ENCODE results near the gene VPS37B.
A peak's percentile ranks its signal among the peaks of the same experiment; 100 is the strongest.

The VPS37B gene

DNA sequence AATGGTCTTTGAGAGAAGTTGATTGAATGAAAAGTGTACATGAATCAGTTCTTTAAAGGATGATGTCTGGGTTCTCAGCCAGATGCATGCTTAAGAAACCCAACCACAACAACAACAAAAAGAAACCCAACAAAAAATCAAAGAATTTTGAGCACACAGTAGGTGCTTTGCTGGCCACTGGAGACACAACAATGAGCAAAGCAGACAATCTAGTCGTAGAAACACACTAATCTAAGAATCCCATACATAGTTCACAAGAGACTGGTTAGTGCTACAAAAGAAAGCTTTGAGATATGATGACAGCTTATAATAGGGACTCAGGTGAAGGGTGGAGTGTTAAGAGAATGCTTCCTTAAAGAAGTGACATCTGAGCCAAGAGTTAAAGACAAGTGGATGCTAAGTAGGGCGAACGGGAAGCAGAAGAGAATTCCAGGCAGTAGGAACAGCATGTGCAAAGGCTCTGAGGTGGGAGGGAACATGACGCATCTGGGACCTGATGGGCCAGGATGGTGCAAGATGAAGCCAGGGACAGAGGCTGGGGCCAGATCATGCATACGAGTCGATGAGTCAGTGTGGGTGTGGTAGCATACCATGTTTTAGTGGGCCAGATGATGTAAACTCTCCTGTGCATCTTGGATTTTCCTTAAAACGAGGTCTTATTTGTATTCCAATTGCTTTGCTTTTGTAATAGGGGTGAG, 65.3 kb downstream of the VPS37B start:
- Histone ChIP-seq H3K36me3 (ENCODE audit: insufficient read depth, low read length) (no peaks in the 10 kb centered on the region), H3K9me2 (ENCODE audit: low read depth, low read length) (no peaks in the 10 kb centered on the region), H3K9me3 (ENCODE audit: low read length) (no peaks in the 10 kb centered on the region), H2AFZ (ENCODE audit: low read length) (no peak overlapping the region), H3K4me1 (ENCODE audit: insufficient read depth, low read length, severe bottlenecking) (peaks cover 16% of the 10 kb centered on the region), H4K20me1 (ENCODE audit: insufficient read depth, low read length) (no peaks in the 10 kb centered on the region), H3K4me3 (ENCODE audit: low read depth, low read length, poor library complexity, severe bottlenecking) (no peak overlapping the region), H3F3A (ENCODE audit: insufficient read depth, low read length) (no peaks in the 10 kb centered on the region), H3K27me3 (ENCODE audit: insufficient read depth, low read length) (no peaks in the 10 kb centered on the region), H3K79me2 (ENCODE audit: insufficient read depth, low read length) (no peaks in the 10 kb centered on the region), H3K4me2 (ENCODE audit: low read length) (no peak overlapping the region), H3K9ac (ENCODE audit: low read length) (no peak overlapping the region), H3K27ac (ENCODE audit: low read depth, low read length, poor library complexity, severe bottlenecking) (no peak overlapping the region)
- no peak for TF ChIP-seq EZH2 (IDR thresholded peaks at IDR 0.05; ENCODE audit: borderline replicate concordance, low read length)
- TF ChIP-seq, protein P1, sequence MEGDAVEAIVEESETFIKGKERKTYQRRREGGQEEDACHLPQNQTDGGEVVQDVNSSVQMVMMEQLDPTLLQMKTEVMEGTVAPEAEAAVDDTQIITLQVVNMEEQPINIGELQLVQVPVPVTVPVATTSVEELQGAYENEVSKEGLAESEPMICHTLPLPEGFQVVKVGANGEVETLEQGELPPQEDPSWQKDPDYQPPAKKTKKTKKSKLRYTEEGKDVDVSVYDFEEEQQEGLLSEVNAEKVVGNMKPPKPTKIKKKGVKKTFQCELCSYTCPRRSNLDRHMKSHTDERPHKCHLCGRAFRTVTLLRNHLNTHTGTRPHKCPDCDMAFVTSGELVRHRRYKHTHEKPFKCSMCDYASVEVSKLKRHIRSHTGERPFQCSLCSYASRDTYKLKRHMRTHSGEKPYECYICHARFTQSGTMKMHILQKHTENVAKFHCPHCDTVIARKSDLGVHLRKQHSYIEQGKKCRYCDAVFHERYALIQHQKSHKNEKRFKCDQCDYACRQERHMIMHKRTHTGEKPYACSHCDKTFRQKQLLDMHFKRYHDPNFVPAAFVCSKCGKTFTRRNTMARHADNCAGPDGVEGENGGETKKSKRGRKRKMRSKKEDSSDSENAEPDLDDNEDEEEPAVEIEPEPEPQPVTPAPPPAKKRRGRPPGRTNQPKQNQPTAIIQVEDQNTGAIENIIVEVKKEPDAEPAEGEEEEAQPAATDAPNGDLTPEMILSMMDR (IDR thresholded peaks at IDR 0.05; ENCODE audit: low read length), result no peak

DNA sequence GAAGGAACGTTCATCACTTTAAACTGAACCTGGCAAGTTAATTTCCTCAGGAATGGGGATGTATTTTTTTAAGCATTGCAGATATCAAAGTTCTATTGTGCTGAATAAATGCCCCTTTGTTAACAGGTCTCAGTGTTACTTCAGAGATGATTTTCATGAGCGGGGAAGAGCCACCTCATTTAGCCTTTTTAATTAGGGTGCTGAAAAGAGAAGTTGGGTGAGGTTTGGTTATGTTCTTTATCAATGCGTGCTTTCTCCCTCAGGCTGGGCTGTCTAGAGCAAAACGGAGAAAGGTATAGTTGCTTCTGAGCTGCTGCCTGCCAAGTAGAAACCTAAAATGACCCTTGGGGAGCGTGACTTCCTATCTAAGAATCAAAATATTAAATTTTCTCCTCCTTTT, 68.7 kb downstream of the VPS37B start:
- no peaks in the 10 kb centered on the region for H3K9me2 ChIP-seq (ENCODE audit: low read depth, low read length)
- H3K27me3 ChIP-seq (ENCODE audit: insufficient read depth, low read length), result no peaks in the 10 kb centered on the region
- TF ChIP-seq, protein P1 (IDR thresholded peaks at IDR 0.05; ENCODE audit: low read length), result no peak
- no peak for TF ChIP-seq EZH2 (IDR thresholded peaks at IDR 0.05; ENCODE audit: borderline replicate concordance, low read length)
- peaks cover 17% of the 10 kb centered on the region for H3K4me1 ChIP-seq (ENCODE audit: insufficient read depth, low read length, severe bottlenecking)
- no peaks in the 10 kb centered on the region for H3K9me3 ChIP-seq (ENCODE audit: low read length)
- no peaks in the 10 kb centered on the region for H3F3A ChIP-seq (ENCODE audit: insufficient read depth, low read length)
- H3K36me3 ChIP-seq (ENCODE audit: insufficient read depth, low read length), result no peaks in the 10 kb centered on the region
- H2AFZ ChIP-seq (ENCODE audit: low read length), result no peak overlapping the region
- no peaks in the 10 kb centered on the region for H3K79me2 ChIP-seq (ENCODE audit: insufficient read depth, low read length)
- H3K4me2 ChIP-seq (ENCODE audit: low read length), result no peak overlapping the region
- no peak overlapping the region for H3K9ac ChIP-seq (ENCODE audit: low read length)
- no peak overlapping the region for H3K27ac ChIP-seq (ENCODE audit: low read depth, low read length, poor library complexity, severe bottlenecking)
- H3K4me3 ChIP-seq (ENCODE audit: low read depth, low read length, poor library complexity, severe bottlenecking), result no peak overlapping the region
- H4K20me1 ChIP-seq (ENCODE audit: insufficient read depth, low read length), result no peaks in the 10 kb centered on the region

DNA sequence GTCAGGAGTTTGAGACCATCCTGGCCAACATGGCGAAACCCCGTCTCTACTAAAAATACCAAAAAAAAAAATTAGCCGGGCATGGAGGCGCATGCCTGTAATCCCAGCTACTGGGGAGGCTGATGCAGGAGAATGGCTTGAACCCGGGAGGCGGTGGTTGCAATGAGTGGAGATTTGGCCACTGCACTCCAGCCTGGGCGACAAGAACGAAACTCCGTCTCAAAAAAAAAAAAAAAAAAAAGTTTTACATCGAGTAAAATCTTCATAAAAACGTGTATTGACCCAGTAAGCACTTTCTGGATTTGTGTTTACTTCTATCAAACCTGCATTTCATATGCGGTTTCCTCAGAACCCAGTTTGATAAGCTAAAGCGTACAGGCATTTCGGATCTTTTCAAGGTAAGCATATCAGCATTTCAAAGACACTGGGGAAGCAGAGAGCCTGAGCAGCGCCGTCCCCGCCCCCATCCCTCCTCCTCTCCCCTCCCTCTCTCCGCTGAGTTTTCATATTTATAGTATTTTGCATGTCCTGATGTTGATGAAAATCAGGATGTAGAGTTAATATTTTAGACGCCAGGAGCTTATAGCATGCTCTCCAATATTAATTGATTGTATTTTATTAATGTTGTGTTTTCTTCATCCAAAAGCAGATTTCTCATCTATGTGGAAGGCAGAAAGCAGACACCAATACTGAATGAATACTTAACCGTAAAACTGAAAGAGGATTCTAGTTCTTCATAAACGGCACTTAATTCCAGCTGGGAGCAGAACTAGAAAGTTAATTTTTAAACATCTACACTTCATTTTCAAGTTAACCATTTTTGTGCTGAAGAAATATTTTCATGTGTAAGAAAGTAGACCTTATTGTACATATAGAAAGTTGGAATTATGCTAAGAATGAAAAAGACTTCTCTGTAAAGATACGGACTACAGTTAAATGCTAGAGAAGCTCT, 69.9 kb downstream of the VPS37B start:
- Histone ChIP-seq H3K27me3 (ENCODE audit: insufficient read depth, low read length) (no peaks in the 10 kb centered on the region), H2AFZ (ENCODE audit: low read length) (no peak overlapping the region), H3K4me1 (ENCODE audit: insufficient read depth, low read length, severe bottlenecking) (peaks cover 25% of the 10 kb centered on the region), H3K4me3 (ENCODE audit: low read depth, low read length, poor library complexity, severe bottlenecking) (peak overlapping the region; percentile 48), H3K9me3 (ENCODE audit: low read length) (no peaks in the 10 kb centered on the region), H3K9me2 (ENCODE audit: low read depth, low read length) (no peaks in the 10 kb centered on the region), H4K20me1 (ENCODE audit: insufficient read depth, low read length) (no peaks in the 10 kb centered on the region), H3K27ac (ENCODE audit: low read depth, low read length, poor library complexity, severe bottlenecking) (no peak overlapping the region), H3K9ac (ENCODE audit: low read length) (no peak overlapping the region), H3K36me3 (ENCODE audit: insufficient read depth, low read length) (no peaks in the 10 kb centered on the region), H3F3A (ENCODE audit: insufficient read depth, low read length) (no peaks in the 10 kb centered on the region), H3K4me2 (ENCODE audit: low read length) (peak overlapping the region; percentile 43), H3K79me2 (ENCODE audit: insufficient read depth, low read length) (no peaks in the 10 kb centered on the region)
- TF ChIP-seq, protein P1 (IDR thresholded peaks at IDR 0.05; ENCODE audit: low read length), result no peak
- TF ChIP-seq EZH2 (IDR thresholded peaks at IDR 0.05; ENCODE audit: borderline replicate concordance, low read length), result no peak
